ENCODE data around the gene NEUROD2. TPM values are rescaled to one million over a fixed set of nuclear protein-coding genes. Genes with fewer than 3 reads are reported as not detected.

The NEUROD2 gene
- total RNA-seq, 1 experiment from 2014 or later, result not detected

DNA sequence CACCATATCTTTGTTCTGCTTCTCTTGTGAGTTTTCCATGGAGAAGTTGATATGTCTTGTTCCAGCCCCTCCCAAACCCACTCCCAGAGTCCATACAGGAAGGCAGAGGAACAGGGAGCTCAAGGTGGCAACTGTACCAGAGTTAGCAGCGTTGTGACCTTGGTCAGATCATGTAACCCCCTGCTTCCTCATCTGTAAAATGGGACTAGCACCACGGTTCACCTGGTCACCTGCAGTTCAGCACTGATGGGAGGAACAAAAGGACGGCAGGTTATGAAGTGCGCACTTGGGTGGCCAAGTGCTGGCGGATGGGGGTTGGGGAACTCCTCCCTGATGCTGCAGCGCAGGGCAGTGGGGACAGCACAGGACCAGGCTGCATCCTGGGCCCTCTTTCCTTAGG, 7.7 kb upstream of the NEUROD2 start:
- ChIA-PET POLR2A (no interaction called here), CTCF (no interaction called here)
- Mint-ChIP-seq H3K9me3 (ENCODE audit: unreplicated experiment) (no peaks in the 10 kb centered on the region), H3K4me1 (ENCODE audit: low read depth, unreplicated experiment) (no peaks in the 10 kb centered on the region), H3K4me3 (ENCODE audit: unreplicated experiment) (no peak overlapping the region), H3K27ac (ENCODE audit: unreplicated experiment) (no peak overlapping the region), H3K27me3 (ENCODE audit: insufficient read depth, unreplicated experiment) (peaks cover 25% of the 10 kb centered on the region), H3K36me3 (ENCODE audit: insufficient read depth, unreplicated experiment) (no peaks in the 10 kb centered on the region)
- BruUV-seq (replicated peaks), result no TSS peak
- 0 out of 2 replicates have a peak, but pooled peaks cover 3% of the 10 kb centered on the region for H3K4me1 ChIP-seq
- H3K4me3 ChIP-seq (ENCODE audit: low read depth, low read length), result no peak overlapping the region
- TF ChIP-seq, protein P1, sequence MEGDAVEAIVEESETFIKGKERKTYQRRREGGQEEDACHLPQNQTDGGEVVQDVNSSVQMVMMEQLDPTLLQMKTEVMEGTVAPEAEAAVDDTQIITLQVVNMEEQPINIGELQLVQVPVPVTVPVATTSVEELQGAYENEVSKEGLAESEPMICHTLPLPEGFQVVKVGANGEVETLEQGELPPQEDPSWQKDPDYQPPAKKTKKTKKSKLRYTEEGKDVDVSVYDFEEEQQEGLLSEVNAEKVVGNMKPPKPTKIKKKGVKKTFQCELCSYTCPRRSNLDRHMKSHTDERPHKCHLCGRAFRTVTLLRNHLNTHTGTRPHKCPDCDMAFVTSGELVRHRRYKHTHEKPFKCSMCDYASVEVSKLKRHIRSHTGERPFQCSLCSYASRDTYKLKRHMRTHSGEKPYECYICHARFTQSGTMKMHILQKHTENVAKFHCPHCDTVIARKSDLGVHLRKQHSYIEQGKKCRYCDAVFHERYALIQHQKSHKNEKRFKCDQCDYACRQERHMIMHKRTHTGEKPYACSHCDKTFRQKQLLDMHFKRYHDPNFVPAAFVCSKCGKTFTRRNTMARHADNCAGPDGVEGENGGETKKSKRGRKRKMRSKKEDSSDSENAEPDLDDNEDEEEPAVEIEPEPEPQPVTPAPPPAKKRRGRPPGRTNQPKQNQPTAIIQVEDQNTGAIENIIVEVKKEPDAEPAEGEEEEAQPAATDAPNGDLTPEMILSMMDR (IDR thresholded peaks at IDR 0.05; ENCODE audit: insufficient read depth in 1 of 2, low read depth in 1 of 2, low read length in 1 of 2, severe bottlenecking in 1 of 2, unreplicated experiment in 1 of 2), result no peak
- DNase-seq, result no peak
- peaks cover 4% of the 10 kb centered on the region; the same call in 1 of the 2 replicates for H3K27me3 ChIP-seq (replicated peaks; ENCODE audit: control insufficient read depth, insufficient read depth, low read length)
- intact Hi-C loops (cut with micrococcal nuclease; ENCODE audit: unreplicated experiment), result no loop called here
- no peaks in the 10 kb centered on the region for H3K36me3 ChIP-seq (ENCODE audit: control insufficient read depth, insufficient read depth, low read length)
- H3K9me3 ChIP-seq, result no peaks in the 10 kb centered on the region

DNA sequence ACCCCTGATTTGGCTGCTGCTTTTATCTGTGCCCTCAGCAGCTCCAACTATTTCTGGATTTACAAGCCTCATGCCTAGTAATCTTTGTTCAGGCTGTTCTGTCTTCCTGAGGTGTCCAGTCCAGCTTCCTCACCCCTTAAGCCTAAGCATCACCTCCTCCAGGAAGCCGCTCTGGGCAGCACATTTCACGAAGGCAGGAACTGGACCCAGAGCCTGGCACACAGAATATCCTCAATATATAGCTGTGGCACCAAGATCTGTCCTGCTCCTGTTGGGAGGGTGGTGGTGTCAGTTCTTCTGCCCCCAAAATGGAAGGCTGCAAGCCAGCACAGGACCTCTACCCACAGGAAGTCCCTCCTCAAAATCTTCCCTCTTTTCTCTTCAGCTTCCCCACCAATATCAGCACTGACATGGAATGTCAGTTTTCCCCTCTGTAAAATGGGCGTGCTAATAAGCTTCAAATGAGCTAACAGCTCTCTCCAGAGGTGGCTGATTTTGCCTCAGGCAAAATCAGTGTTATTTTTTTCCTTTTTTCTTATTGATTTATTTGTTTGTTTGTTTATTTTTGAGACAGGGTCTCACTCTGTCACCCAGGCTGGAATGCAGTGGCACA, 6.9 kb upstream of the NEUROD2 start:
- intact Hi-C loops (cut with micrococcal nuclease; ENCODE audit: unreplicated experiment), result no loop called here
- H3K36me3 ChIP-seq (ENCODE audit: control insufficient read depth, insufficient read depth, low read length), result no peaks in the 10 kb centered on the region
- Mint-ChIP-seq H3K27me3 (ENCODE audit: insufficient read depth, unreplicated experiment) (peaks cover 25% of the 10 kb centered on the region), H3K4me3 (ENCODE audit: unreplicated experiment) (no peak overlapping the region), H3K9me3 (ENCODE audit: unreplicated experiment) (no peaks in the 10 kb centered on the region), H3K27ac (ENCODE audit: unreplicated experiment) (no peak overlapping the region), H3K4me1 (ENCODE audit: low read depth, unreplicated experiment) (no peaks in the 10 kb centered on the region), H3K36me3 (ENCODE audit: insufficient read depth, unreplicated experiment) (no peaks in the 10 kb centered on the region)
- 0 out of 2 replicates have a peak, but pooled peaks cover 3% of the 10 kb centered on the region for H3K4me1 ChIP-seq
- no peaks in the 10 kb centered on the region for H3K9me3 ChIP-seq
- TF ChIP-seq, protein P1 (IDR thresholded peaks at IDR 0.05; ENCODE audit: insufficient read depth in 1 of 2, low read depth in 1 of 2, low read length in 1 of 2, severe bottlenecking in 1 of 2, unreplicated experiment in 1 of 2), result no peak
- ChIA-PET CTCF (no interaction called here), POLR2A (no interaction called here)
- no TSS peak for BruUV-seq (replicated peaks)
- no peak for DNase-seq
- no peak overlapping the region for H3K4me3 ChIP-seq (ENCODE audit: low read depth, low read length)
- peaks cover 4% of the 10 kb centered on the region; the same call in 1 of the 2 replicates for H3K27me3 ChIP-seq (replicated peaks; ENCODE audit: control insufficient read depth, insufficient read depth, low read length)

DNA sequence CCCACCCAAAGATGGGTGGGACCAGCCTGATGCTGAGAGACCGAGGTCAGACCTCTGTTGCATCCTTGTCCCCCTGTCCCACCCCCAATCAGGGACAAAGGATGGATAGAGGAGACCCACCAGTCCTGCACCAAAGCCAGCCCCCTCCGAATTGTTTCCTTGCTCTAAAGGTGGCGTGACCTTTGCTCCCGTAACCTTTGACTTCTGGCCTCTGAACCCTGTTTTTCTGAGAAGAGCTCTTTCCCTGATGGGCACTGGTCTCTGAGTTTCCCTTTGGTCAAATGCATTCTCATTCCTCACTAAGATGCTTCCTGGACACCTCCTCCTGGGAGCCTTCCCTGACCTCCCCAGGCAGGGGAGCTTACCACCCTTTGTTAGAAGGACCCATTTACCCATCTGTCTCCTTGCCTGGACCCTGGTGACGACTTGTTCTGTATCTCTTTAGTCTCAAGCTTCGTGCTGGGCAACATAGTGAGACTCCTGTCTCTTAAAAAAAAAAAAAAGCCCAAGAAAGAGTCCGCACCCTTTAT, 5.3 kb upstream of the NEUROD2 start:
- ChIA-PET POLR2A (no interaction called here), CTCF (interaction anchor here (0.9 to 2.9 kb wide), 2 partner anchors 9 to 66 kb away, joined by 8 to 9 read pairs; no protein-coding TSS in a partner anchor)
- peaks cover 22% of the 10 kb centered on the region for H3K27me3 Mint-ChIP-seq (ENCODE audit: insufficient read depth, unreplicated experiment)
- no peaks in the 10 kb centered on the region for H3K4me1 Mint-ChIP-seq (ENCODE audit: low read depth, unreplicated experiment)
- BruUV-seq (replicated peaks), result no TSS peak
- TF ChIP-seq, protein P1 (IDR thresholded peaks at IDR 0.05; ENCODE audit: insufficient read depth in 1 of 2, low read depth in 1 of 2, low read length in 1 of 2, severe bottlenecking in 1 of 2, unreplicated experiment in 1 of 2), result no peak
- Histone ChIP-seq H3K36me3 (ENCODE audit: control insufficient read depth, insufficient read depth, low read length) (no peaks in the 10 kb centered on the region), H3K27me3 (replicated peaks; ENCODE audit: control insufficient read depth, insufficient read depth, low read length) (peaks cover 3% of the 10 kb centered on the region; the same call in 1 of the 2 replicates), H3K9me3 (no peaks in the 10 kb centered on the region), H3K4me3 (ENCODE audit: low read depth, low read length) (no peak overlapping the region), H3K4me1 (0 out of 2 replicates have a peak, but pooled peaks cover 3% of the 10 kb centered on the region)
- intact Hi-C loops (cut with micrococcal nuclease; ENCODE audit: unreplicated experiment), result no loop called here
- H3K27ac Mint-ChIP-seq (ENCODE audit: unreplicated experiment), result no peak overlapping the region
- no peaks in the 10 kb centered on the region for H3K9me3 Mint-ChIP-seq (ENCODE audit: unreplicated experiment)
- H3K36me3 Mint-ChIP-seq (ENCODE audit: insufficient read depth, unreplicated experiment), result no peaks in the 10 kb centered on the region
- no peak for DNase-seq
- H3K4me3 Mint-ChIP-seq (ENCODE audit: unreplicated experiment), result no peak overlapping the region
